Measurements from ENCODE around the gene ATP6V0B.

ATP6V0B gene

GRCh38 chr1:43991476-43992231, 16.9 kb downstream of the ATP6V0B start, which contains the start of gene CCDC24:
Gene CCDC24, plus strand, starts transcription at chr1:43991599. Its CDS starts 280 bp downstream, at chr1:43991879.
- ChIA-PET CTCF (interaction anchor here (1.3 to 6.4 kb wide), 4 partner anchors 14 to 57 kb away, joined by 3 to 59 read pairs (median 16); no protein-coding TSS in a partner anchor), POLR2A (interaction anchor here (1.0 kb wide), 1 partner anchor 17 kb away, joined by 4 read pairs; the partner anchor contains the start of gene ATP6V0B)
- peak; percentile 90 for DNase-seq (ENCODE audit: extremely low spot score)
- no peak for TF ChIP-seq CTCF (IDR thresholded peaks at IDR 0.05; ENCODE audit: control extremely low read depth, extremely low read depth, low read depth, missing control alignments)

GRCh38 chr1:43992232-43992995, 17.7 kb downstream of the ATP6V0B start:
- POLR2A ChIA-PET: interaction anchor here (0.6 to 1.0 kb wide), 2 partner anchors 16 to 17 kb away, joined by 3 to 4 read pairs; partner anchors contain the start of gene ATP6V0B
- no peak for TF ChIP-seq CTCF (IDR thresholded peaks at IDR 0.05; ENCODE audit: control extremely low read depth, extremely low read depth, low read depth, missing control alignments)
- CTCF ChIA-PET: interaction anchor here (1.0 to 6.4 kb wide), 7 partner anchors 13 to 661 kb away, joined by 3 to 59 read pairs (median 6); no protein-coding TSS in a partner anchor
- no peak for DNase-seq (ENCODE audit: extremely low spot score)

GRCh38 chr1:43993206-43993914, 18.6 kb downstream of the ATP6V0B start:
- no peak for TF ChIP-seq CTCF (IDR thresholded peaks at IDR 0.05; ENCODE audit: control extremely low read depth, extremely low read depth, low read depth, missing control alignments)
- ChIA-PET CTCF (interaction anchor here (1.0 to 6.4 kb wide), 7 partner anchors 10 to 660 kb away, joined by 3 to 59 read pairs (median 6); no protein-coding TSS in a partner anchor), POLR2A (interaction anchor here (0.6 kb wide), 1 partner anchor 15 kb away, joined by 3 read pairs; no protein-coding TSS in a partner anchor)
- no peak for DNase-seq (ENCODE audit: extremely low spot score)

GRCh38 chr1:43994071-43994470, 19.3 kb downstream of the ATP6V0B start:
- no peak for TF ChIP-seq CTCF (IDR thresholded peaks at IDR 0.05; ENCODE audit: control extremely low read depth, extremely low read depth, low read depth, missing control alignments)
- DNase-seq (ENCODE audit: extremely low spot score): no peak
- POLR2A ChIA-PET: no interaction called here
- CTCF ChIA-PET: interaction anchor here (1.3 to 6.4 kb wide), 5 partner anchors 9 to 659 kb away, joined by 3 to 59 read pairs (median 6); no protein-coding TSS in a partner anchor

- peak; percentile 55 for DNase-seq (ENCODE audit: extremely low spot score)
- TF ChIP-seq CTCF (IDR thresholded peaks at IDR 0.05; ENCODE audit: control extremely low read depth, extremely low read depth, low read depth, missing control alignments): peak; percentile 27
- ChIA-PET CTCF (interaction anchor here (0.7 to 6.4 kb wide), 6 partner anchors 8 to 54 kb away, joined by 3 to 59 read pairs (median 6); no protein-coding TSS in a partner anchor), POLR2A (no interaction called here)
These were observed 20.3 kb downstream of the ATP6V0B start for GRCh38 chr1:43994794-43995790.
